GM12801 (cell line): ENCODE measurements around the gene GALNT17.

Source experiments
- TF ChIP-seq, protein P1 (sequence below): IDR thresholded peaks from one replicate; pipeline ENCODE4 v1.5.1; 2011; ENCODE audit warnings: control low read depth; ENCODE audit not compliant: insufficient read length; ENCODE audit errors: extremely low read depth

Gene GALNT17

DNA sequence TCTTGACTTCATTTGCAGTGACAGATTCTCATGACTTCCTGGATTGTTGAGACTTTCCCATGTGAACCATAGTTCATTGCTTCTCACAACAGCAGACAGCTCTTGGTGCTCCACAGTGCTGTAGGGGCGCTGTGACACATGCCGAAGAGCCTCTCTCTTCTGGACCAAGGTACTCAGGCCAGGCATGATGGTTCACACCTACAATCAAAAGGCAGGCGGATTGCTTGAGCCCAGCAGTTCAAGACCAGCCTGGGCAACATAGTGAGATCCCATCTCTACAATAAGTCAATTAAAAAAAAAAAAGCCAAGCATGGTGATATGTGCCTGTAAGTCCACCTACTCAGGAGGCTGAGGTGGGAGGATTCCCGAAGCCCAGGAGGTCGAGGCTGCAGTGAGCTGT is 354.5 kb downstream of the GALNT17 start:
- TF ChIP-seq, protein P1, sequence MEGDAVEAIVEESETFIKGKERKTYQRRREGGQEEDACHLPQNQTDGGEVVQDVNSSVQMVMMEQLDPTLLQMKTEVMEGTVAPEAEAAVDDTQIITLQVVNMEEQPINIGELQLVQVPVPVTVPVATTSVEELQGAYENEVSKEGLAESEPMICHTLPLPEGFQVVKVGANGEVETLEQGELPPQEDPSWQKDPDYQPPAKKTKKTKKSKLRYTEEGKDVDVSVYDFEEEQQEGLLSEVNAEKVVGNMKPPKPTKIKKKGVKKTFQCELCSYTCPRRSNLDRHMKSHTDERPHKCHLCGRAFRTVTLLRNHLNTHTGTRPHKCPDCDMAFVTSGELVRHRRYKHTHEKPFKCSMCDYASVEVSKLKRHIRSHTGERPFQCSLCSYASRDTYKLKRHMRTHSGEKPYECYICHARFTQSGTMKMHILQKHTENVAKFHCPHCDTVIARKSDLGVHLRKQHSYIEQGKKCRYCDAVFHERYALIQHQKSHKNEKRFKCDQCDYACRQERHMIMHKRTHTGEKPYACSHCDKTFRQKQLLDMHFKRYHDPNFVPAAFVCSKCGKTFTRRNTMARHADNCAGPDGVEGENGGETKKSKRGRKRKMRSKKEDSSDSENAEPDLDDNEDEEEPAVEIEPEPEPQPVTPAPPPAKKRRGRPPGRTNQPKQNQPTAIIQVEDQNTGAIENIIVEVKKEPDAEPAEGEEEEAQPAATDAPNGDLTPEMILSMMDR: no peak

DNA sequence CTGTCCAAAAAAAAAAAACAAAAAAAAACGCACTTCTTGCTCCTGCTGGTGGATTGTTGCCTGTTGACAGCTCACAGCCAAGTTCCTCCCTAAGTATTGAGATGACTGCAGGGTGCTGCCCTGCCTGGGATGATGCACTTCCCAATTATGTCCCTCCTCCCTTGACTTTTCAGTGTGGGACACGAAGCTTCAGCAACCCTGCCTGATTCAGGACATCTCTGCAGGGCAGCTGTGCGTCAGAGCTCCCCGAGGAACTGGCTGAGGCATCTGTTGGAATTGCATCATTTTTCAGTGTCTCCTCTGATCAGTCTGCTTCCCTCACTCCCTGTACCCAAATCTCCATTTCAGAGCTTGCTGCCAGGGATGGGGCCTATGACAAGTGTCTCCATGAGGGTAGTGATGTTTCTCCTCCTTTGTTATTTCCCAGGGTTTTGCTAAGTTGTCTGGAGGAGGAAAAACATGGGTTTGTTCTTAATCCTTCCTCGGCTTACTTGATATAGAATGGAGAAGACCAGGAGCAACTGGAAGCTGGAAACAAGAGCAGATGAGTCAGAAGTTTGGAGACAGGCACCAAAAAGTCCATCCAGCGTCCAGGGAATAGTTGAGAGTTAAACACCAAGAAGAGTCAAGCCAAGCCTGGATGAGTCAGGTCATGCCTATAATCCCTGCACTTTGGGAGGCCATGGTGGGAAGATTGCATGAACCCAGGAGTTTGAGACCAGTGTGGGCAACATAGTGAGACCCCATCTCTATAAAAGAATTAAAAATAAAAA is 355.1 kb downstream of the GALNT17 start:
- TF ChIP-seq, protein P1: no peak

DNA sequence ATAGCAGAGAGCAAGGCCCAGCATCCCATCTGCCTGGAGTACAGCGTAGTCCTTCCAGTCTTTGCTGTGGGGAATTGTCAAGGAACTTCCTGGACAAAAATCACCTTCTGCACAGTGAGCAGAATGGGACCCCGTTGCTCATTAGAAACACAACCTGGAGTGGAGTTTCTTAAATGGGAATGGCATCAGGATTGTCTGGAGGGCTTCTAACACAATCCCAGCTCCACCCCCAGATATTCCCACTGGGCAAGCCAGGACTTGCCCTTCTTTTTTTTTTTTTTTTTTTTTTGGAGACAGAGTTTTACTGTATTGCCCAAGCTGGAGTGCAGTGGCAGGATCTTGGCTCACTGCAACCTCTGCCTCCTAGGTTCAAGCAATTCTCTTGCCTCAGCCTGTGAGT is 356.4 kb downstream of the GALNT17 start:
- TF ChIP-seq, protein P1: no peak

DNA sequence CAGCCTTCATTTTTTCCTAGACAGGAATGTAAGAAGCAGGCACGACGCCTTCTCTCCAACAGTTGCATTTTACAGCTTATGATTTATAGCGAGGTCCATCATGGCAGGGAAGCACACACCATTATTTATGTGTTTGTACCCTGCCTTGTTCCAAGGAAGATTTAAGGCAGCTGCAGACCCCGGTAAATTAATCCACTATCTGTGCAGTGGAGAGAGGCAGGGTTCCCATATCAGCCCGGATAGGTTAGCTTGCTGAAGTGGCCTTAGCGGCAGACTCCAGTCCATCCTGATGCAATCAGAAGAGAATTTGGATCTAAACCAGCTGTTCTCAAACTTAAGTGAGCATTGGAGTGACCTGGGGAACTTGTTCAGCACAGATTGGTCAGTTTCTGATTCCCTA is 359.4 kb downstream of the GALNT17 start:
- TF ChIP-seq, protein P1: no peak

DNA sequence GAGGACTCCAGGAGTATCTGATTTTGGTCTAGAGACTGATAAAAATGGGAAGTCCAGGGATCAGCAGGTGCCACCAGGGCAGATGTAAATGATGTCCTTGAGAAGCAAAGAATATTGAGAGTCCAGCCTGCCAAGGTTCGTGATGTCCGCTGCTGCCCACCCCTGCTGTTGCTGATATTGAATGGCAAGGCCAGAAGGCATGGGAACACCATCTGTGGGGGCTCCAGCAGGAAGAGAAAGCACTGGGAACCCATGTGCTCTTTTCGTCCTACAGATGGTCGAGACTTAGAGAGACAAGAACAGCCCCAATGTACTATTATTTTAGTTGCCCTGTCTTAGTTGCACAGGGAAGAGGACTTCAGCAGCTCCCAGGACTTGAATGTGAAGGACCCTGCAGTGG is 363.9 kb downstream of the GALNT17 start:
- TF ChIP-seq, protein P1: no peak

DNA sequence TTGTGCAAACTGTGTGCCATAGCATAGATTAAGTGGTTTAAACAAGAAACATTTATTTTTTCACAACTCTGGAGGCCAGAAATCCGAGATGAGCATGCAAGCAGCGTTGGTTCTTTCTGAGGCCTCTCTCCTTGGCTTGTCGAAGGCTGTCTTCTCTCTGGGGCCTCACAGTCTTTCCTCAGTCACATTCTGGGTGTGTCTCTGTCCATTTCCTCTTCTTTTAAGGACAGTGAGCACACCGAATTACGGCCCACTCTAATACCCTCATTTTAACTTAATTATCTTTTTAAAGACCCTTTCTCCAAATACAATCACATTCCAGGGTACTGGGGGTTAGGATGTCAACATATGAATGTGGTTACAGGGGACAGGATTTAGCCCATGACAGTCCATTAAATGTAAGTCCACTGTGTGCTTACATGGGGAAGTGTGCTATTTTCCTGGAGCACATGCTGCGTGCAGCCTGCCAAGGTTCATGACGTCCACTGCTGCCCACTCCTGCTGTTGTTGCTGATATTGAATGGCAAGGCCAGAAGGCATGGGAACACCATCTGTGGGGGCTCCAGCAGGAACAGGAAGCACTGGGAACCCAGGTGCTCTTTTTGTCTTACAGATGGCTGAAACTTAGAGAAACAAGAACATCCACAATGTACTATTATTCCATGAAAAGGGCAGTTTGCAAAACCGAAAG is 365.5 kb downstream of the GALNT17 start:
- TF ChIP-seq, protein P1: no peak

DNA sequence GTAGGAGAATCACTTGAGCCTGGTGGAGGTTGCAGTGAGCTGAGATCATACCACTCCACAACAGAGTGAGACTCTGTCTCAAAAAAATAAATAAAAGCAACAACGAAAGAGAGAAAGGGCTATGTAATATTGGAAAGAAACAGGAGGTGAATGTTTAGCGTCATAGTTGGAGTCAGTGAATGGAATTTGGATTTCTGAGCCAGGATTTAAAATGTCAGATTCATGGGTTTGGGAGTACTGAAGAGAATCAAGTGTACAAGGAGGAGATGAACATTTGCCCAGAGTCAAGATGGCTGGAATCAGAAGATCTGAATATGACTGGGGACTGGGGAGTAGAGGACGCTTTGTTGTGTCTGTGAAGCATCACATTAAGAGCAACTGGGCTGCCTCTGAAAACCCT is 366.4 kb downstream of the GALNT17 start:
- TF ChIP-seq, protein P1: no peak
